GM21360 (cell line): ENCODE measurements around the gene NECAP2.
"Not testable (repeated sequence)": the region's sequence is repeated elsewhere in the genome, so short reads cannot be mapped to it uniquely, and the experiment has no call there.

ENCODE experiments used
- ATAC-seq: cut with Tn5 transposase; IDR thresholded peaks from one replicate; pipeline ENCODE4 v1.9.1; 2021; ENCODE audit warnings: mild to moderate bottlenecking, moderate library complexity; ENCODE audit not compliant: unreplicated experiment

The NECAP2 gene

DNA sequence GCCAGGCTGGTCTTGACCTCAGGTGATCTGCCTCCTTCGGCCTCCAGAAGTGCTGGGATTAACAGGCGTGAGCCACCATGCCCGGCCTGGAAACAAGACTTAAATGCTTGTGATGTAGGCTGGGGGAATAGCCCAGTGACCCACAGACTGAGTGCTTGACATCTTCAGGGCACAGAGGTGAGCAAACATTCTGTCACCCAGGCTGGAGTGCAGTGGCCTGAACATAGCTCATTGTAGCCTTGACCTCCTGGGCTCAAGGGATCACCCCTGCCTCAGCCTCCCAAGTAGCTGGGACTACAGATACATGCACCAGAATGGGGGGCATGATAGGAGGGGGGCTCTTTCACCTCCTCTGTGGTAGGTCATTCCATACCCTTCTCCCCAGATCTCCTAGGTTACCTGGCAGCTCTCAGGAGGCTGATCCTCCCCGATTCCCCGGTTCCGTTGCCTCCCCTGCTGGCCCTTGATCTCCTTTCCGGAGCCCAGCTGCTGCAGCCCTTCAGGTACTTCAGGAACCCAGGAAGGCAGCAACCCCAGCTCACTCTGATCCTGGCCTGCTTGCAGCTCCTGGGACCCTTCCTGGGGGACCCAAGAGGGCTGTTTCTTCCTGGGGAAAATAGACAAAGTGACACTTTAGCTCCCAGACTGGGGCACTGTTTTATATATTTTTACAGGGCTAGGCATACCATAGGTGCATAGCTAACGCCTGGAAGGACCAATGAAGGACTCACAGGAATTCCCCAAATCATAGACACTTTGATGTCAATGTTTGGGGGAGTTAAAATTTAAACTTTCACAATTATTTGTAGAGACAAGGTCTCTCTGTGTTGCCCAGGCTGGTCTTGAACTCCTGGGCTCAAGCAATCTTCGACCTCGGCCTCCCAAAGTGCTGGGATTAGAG, 15.1 kb upstream of the NECAP2 start:
- ATAC-seq: no peak

DNA sequence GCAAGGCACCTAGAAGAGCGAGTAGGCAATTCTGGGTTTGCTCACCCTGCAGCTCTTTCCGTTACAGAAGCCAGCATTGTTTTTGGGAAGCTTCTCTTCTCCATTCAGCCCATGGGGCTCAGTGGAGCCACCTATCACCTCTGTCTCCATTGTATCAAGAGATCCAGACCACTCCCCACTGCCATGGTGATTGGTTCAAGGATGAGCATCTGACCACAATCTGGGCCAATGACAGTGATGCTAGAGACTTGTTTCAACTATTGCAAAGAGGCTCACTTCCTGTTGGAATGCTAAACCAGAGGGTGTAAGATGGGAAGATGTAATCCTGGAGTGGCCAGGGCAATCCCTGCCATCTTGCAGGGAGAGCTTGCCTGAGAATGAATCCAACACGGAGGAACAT, 9.9 kb upstream of the NECAP2 start:
- ATAC-seq: no peak

DNA sequence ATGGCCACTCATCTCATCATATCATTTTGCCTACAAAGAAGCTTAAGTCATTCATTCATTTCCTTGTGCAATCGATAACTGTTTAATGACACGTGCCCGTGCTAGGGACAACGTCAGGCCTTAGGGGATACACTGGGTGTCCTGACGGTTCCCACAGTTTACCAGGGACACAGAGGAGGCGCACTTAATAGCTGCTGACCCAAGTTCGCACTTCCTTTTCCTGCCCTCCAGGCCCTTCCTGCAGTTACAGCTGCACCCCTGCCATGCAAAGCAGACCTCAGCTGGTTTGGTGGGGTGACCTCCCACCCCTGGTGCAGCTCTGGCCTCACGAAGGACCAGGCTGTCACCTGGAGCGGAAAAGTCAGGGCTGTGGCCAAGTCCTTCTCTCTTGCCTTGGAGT, 7.5 kb upstream of the NECAP2 start:
- ATAC-seq: no peak

DNA sequence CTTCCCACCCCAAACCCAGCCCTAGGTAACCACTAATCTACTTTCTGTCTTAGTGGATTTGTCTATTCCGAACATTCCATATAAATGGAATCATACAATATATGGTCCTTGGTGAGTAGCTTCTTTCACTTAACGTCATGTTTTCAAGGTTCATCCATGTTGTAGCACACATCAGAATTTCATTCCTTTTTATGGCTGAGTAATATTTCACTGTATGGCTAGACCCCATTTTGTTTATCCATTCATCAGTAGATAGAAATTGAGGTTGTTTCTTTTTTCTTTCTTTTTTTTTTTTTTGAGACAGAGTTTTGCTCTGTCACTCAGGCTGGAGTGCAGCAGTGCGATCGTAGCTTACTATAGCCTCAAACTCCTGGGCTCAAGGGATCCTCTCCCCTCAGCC, 6.5 kb upstream of the NECAP2 start:
- no peak for ATAC-seq

DNA sequence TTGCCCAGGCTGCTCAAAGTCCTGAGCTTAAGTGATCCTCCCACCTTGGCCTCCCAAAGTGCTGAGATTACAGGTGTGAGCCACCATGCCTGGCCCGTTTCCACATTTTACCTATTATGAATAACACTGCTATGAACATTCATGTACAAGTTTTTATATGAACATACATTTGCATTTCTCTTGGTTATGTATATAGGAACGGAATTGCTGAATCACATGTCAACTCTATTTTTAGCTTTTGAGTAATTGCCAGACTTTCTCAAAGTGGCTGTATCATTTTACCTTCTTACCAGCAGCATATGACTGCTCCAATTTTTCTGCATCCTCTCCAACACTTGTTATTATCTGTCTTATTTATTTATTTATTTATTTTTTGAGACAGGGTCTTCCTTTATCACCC, 6.0 kb upstream of the NECAP2 start:
- ATAC-seq: no peak

DNA sequence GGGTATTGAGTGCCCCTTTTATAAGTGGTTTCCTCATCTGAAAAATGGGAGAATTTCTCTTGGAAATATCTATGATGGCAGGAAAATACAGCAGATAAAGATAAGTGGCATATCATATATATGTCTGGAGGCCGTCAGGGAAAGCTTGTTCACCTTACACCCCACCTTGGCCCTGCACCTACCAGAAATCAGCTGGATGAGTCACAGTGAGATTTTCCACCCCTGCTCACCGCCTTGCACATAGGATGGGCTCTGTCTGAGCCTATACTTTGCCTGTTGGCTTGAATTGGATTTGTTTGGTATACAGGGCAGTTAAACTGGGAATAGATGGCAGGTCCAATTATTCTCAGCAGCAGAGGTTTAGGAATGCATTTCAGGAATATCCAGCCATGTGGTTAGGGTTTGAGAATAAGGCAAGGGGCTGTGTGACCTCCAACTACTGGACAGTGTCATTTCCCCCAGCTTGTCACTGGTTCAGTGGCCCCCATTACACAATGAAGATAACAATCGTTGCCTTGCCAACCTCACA, 3.5 kb upstream of the NECAP2 start, which contains the start of gene SPATA21:
Gene SPATA21, minus strand, starts transcription at position 479 of the 529 bp plus-strand sequence. CDS start 6,053 bp downstream, outside the sequence.
- ATAC-seq: no peak

DNA sequence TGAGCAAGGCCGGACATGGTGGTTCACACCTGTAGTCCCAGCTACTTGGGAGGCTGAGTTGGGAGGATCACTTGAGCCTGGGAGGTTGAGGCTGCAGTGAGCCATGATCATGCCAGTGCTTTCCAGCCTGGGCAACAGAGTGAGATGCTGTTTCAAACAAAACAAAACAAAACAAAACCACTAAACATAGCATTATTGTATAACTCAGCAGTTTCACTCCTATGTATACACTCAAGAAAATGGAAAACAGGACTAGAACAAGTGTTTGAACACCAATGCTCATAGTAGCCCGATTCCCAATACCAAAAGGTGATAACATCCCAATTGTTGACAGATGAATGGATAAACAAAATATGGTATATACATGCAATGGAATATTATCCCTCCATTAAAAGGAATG, 2.0 kb upstream of the NECAP2 start:
- ATAC-seq: no peak

DNA sequence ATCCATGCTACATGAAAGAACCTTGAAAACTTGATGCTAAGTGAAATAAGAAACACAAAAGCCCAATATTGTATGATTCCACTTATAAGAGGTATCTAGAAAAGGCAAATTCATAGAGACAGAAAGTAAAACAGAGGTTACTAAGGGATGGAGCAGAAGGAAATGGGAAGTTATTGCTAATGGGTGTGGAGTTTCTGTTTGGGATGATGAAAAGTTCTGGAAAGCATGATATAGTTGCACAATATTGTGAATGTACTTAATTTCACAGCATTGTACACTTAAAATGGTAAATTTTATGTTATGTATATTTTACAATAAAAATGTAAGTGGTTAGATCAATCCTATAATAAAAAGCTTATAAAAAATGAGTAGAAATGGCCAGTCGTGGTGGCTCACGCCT, 1.6 kb upstream of the NECAP2 start:
- ATAC-seq: no peak

DNA sequence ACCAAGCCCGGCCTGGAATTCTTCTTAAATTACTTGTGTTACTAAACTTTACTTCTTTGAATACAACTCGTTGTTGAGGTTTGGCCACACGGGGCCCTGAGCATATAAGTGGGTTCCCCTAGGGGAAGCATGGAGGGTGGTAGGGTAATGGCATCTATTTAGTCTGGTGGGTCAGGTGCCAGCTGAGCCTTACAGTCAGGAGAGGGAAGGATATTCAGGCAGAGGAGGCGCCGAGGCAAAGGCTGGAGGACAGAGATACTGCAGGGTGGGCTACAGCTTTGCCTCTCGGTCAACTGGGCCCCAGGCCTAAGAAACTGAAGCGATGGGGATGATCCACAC, 424 bp upstream of the NECAP2 start:
- ATAC-seq: no peak

DNA sequence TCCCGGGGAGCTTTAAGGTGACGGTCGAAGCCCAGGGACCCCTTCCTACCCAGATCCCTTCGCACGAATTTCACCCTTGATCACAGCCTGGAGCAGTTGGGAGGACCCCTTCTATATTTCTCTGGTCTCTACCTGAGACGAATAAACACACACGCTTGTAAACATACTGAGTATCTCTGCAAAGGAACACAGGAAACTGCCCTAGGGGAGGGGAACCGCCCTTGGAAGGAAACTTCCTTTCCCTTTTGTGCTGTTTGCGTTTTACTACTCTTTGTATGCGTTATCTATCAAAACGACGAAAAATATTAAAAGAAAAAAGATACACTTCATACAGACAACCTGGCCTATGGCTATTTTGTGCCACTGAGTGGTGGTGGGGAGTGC, 750 bp downstream of the NECAP2 start:
- ATAC-seq: no peak

DNA sequence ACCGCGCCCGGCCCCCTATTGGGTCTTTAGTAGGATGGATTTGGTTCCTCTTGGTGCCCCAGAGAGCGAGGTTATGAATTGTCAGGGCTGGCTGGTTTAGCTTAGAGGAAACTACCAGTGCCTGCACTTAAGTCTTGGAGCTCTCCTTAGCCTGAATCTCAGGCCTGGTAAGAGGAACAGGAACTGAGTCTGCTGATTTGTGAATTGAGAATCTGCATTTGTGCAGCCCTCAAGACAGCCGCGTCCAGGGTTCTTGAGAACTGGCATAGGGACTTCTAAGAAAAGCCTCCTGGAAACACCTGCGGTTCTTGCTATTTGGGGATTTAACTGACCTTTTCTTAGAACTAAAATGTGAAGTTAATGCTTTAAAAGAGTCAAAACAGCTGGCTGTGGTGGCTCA, 1.7 kb downstream of the NECAP2 start:
- no peak for ATAC-seq

DNA sequence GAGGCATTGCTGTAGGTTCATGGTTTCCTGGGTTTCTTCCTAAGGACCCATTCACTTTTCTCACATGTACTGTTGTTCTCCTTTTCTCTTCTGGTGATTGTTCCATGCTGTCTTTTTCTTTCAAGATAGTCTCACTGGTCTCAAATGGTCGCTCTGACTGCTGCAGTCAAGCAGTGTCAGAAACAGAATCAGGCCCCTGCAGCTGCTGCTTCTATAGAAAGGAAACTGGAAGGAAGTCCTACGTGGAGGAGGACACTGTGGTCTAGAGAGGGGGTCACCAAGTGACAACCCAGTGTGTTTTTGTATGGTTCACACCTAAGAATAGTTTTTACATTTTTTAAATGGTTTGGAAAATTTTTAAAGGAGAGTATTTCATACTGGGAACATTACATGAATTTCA, 2.4 kb downstream of the NECAP2 start:
- no peak for ATAC-seq

DNA sequence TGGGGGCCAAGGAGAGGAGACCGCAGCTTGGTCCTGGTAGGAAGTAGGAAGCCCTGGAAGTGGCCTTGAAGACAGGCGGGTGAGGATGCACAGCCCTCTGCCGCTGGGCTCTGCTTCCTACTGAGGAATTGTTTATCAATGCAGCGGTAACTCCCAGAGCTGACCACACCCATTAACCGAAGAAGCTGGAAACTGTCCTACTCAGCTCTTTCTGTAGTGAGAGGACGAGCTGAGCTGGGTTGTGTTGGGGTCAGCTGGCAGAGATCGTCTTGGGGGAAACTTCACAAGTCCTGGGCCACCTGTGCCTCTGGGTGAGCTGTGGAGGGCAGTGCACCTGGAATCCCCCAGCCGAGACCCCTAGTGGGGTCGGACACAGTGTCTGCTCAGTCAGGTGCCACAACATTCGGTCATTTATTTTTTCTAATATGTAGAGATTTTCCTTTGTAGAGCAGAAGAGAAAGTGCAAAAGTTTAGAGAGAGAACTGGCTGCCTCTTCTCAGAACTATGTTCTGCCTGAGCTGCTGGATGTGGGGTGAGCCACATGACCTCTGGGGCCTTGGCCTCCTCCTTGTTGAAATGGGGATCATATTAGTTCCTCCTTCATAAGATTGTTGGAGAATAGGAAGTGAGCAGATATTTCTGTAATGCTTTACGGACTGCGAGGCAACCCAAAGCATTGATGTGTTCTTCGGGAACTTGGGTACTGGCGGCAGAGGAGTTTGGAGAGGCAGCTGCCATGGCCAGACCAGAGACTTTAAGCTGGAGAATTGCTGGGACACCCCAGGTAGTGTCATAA, 3.6 kb downstream of the NECAP2 start:
- ATAC-seq: no peak

DNA sequence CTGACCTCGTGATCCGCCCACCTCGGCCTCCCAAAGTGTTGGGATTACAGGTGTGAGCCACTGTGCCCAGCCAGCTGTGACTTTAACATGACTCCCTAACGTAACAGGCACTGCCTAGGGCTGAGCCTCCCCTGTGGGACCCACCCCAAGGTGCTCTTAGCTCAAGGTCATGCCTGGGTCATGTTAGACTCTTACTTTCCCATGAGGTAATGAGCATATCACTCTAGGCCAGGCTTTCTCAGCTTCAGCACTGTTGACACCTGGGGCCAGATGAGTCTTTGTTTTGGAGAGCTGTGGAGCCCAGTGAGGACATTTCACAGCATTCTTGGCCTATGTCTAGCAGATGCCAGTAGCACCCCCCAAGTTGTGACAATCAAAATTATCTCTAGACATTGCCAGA, 4.5 kb downstream of the NECAP2 start:
- no peak for ATAC-seq

DNA sequence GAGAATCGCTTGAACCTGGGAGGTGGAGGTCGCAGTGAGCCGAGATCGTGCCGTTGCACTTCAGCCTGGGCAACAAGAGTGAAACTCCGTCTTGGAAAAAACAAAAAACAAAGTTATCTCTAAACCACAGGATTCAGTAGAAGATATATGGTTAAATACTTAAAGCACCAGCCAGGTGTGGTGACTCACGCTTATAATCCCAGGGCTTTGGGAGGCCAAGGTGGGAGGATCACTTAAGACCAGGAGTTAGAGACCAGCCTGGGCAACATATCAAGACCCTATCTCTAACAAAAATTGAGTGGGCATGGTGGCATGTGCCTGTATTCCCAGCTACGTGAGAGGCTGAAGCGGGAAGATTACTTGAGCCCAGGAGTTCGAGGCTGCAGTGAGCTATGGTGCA, 5.6 kb downstream of the NECAP2 start:
- ATAC-seq: no peak

DNA sequence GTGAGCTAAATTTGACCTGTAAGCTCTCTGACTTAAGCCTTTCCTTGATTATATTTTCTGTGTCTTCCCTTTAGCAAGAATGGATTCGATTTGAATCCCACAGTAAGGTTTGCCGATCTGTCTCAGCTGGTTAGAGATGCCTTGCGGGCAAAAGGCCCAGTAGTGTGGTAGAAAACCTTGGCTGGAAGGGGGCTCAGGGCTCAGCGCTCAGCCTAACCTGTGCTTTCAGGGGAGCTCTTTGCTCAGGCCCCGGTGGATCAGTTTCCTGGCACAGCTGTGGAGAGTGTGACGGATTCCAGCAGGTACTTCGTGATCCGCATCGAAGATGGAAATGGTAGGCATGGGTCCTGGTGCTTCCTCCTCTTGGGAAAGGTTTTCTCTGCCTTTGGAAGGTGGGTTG, 7.1 kb downstream of the NECAP2 start:
- no peak for ATAC-seq

DNA sequence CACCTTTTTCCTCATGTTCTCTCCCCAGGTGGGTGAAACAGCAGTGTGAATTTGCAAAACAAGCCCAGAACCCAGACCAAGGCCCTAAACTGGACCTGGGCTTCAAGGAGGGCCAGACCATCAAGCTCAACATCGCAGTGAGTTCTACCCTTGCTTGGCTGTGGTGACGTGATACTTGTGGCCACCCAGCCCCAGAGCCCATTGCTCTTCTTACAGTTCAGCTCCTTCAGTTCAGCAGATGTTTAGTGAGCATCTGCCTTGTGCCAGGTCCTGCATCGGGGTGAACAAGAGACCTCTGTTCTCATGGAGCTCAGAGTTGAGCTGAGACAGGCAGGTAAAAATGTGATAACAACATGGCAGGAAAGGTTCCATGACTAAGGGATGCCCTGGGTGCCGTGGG, 8.5 kb downstream of the NECAP2 start:
- ATAC-seq: no peak

DNA sequence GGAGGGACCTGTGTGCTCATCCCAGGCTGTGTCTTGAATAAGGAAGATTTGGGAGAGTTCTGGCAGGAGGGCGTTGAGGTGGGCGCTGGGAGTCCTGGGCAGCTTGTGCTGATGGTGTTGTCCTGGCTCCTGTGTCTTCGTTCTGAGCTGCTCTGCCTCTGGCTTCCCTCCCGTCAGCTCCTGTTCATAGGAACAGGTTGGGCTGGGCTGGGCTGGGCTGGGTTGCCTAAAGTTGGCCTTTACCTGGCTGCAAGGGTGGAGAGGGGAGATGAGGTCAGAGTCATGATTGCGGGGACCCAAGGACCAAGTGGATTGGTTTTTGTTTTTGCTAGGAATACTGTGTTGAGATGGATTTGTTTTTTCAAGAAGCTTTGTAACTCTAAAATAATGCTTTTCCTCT, 9.1 kb downstream of the NECAP2 start:
- no peak for ATAC-seq

DNA sequence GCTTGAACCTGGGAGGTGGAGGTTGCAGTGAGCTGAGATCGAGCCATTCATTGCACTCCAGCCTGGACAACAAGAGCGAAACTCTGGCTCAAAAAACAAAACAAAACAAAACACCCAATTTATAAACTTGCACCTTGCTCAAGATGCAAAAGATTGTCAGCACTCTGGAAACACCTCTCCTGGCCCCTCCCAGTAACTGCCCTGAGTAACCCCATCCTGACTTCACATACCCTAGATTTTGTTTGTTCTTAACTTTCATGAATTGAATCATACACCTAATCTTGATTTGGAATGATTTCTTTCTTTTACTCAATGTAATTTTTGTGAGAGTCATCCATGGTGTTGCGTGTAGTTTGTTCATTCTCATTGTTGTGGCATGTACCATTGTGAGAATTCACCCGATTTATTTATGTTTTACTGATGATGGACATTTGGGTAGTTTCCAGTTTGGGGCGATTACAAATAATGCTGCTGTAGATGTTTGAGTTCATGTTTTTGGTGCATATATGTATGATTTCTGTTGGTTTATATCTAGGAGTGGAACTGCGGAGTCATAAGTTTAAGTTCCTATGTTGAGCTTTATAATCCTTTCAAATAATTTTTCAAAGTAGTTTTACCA, 10.4 kb downstream of the NECAP2 start:
- no peak for ATAC-seq

DNA sequence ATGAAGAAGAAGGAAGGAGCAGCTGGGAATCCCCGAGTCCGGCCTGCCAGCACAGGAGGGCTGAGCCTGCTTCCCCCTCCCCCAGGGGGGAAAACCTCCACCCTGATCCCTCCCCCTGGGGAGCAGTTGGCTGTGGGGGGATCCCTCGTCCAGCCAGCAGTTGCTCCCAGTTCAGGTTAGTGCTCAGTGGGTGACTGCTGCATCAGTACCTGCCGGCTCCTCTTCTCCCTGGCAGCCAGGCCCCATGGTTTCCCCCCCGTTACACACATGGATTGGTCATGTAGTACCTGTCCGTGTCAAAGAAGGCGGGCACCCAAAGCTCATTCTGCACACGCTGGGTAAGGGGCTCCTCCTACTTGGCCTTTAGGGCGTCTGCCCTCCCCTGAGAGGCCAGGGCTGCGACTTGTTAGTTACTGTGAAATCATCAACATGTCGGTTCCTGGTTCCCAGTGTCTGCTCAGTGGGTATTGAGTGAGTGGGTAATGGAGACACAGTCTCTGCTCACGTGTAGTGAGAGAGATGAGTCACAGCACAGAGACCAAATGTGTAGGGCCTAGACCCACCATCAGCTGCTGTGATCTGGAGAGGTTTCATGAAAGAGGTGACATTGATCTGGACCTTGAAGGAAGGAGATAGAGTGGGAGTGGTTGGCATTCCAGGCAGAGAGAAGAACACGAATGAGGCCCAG, 11.5 kb downstream of the NECAP2 start:
- no peak for ATAC-seq

DNA sequence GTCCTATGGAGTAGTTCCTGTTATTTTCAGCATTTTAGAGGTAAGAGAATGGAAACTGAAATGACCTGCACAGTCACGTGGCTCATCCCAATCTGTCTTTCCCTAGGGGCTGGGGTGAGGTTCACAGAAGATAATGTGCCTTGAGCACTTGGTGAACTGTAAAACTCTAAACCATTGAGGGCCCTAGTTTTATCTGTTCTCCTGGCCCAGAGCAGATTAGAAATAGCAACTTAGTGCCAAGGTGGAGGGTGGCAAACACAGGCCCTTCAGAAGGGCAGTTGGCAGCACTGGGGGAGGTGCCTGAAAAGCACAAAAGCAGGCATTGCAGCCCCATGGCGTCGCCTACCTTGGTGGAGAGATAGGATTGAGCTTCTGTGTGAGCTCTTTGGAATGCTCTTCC, 14.4 kb downstream of the NECAP2 start:
- ATAC-seq: not testable (repeated sequence)
